ENCODE measurements around the gene NLRP1. TPM values are rescaled to one million over a fixed set of nuclear protein-coding genes. Genes with fewer than 3 reads are reported as not detected.

Gene NLRP1
- total and polyA plus RNA-seq, 10 of the 15 experiments (the other 5 are each of a cell fraction or from before 2014, with no cell fraction given) = 2.8 to 21.8 (median 11.9) TPM

GRCh38 chr17:5499476-5500231 lies 84.7 kb downstream of the NLRP1 start (continued):
- TF ChIP-seq SIX5 (IDR thresholded peaks at IDR 0.05; ENCODE audit: low read depth, low read length, severe bottlenecking) (no peak), SREBF2 (IDR thresholded peaks at IDR 0.05; ENCODE audit: low read length) (no peak), CBFB (IDR thresholded peaks at IDR 0.05; ENCODE audit: low read depth) (no peak), EGR1 (IDR thresholded peaks at IDR 0.05; ENCODE audit: borderline replicate concordance in 1 of 2, low read depth in 2 of 2, low read length in 2 of 2) (no peak), YY1 (IDR thresholded peaks at IDR 0.05; ENCODE audit: low read depth, low read length) (no peak), RAD51 (IDR thresholded peaks at IDR 0.05) (no peak), TCF7 (IDR thresholded peaks at IDR 0.05; ENCODE audit: borderline replicate concordance) (no peak), E2F8 (IDR thresholded peaks at IDR 0.05; ENCODE audit: low read depth, partially characterized antibody) (no peak)
- TF ChIP-seq, protein P1, sequence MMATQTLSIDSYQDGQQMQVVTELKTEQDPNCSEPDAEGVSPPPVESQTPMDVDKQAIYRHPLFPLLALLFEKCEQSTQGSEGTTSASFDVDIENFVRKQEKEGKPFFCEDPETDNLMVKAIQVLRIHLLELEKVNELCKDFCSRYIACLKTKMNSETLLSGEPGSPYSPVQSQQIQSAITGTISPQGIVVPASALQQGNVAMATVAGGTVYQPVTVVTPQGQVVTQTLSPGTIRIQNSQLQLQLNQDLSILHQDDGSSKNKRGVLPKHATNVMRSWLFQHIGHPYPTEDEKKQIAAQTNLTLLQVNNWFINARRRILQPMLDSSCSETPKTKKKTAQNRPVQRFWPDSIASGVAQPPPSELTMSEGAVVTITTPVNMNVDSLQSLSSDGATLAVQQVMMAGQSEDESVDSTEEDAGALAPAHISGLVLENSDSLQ (IDR thresholded peaks at IDR 0.05) = no peak
